GM21367 (cell line): Measurements from ENCODE around the gene UPP2.

Experiments used
- ATAC-seq: cut with Tn5 transposase; IDR thresholded peaks from one replicate; pipeline ENCODE4 v1.9.1; 2021; ENCODE audit not compliant: unreplicated experiment

Gene UPP2

GRCh38 chr2:158101384-158101926, at the start of gene UPP2:
Gene UPP2 (plus strand): TSS chr2:158101876. CDS start chr2:158102064, 188 bp downstream.
- ATAC-seq, result peak; percentile 52

- ATAC-seq, result no peak
These were observed 48.9 kb upstream of the UPP2 start for GRCh38 chr2:158052761-158053160.

GRCh38 chr2:158056875-158057274, 44.8 kb upstream of the UPP2 start:
- ATAC-seq, result no peak

GRCh38 chr2:158060160-158060834, 41.4 kb upstream of the UPP2 start:
- no peak for ATAC-seq

- ATAC-seq, result no peak
These were observed 40.7 kb upstream of the UPP2 start for GRCh38 chr2:158060835-158061435.

GRCh38 chr2:158061763-158062162, 39.9 kb upstream of the UPP2 start:
- no peak for ATAC-seq

- ATAC-seq, result no peak
These were observed 35.5 kb upstream of the UPP2 start for GRCh38 chr2:158066046-158066713.

- no peak for ATAC-seq
These were observed 30.7 kb upstream of the UPP2 start for GRCh38 chr2:158071018-158071417.

- no peak for ATAC-seq
These were observed 29.3 kb upstream of the UPP2 start for GRCh38 chr2:158072361-158072760.

GRCh38 chr2:158079672-158080071, 22.0 kb upstream of the UPP2 start:
- no peak for ATAC-seq

- ATAC-seq, result no peak
These were observed 13.6 kb upstream of the UPP2 start for GRCh38 chr2:158088093-158088492.

- no peak for ATAC-seq
These were observed 12.4 kb upstream of the UPP2 start for GRCh38 chr2:158089322-158089721.

- ATAC-seq, result no peak
These were observed 10.0 kb upstream of the UPP2 start for GRCh38 chr2:158091647-158092046.

GRCh38 chr2:158094487-158095092, 7.1 kb upstream of the UPP2 start:
- ATAC-seq, result no peak

- no peak for ATAC-seq
These were observed 6.4 kb upstream of the UPP2 start for GRCh38 chr2:158095269-158095668.

- no peak for ATAC-seq
These were observed 5.8 kb upstream of the UPP2 start for GRCh38 chr2:158095912-158096311.

GRCh38 chr2:158097481-158097880, 4.2 kb upstream of the UPP2 start:
- no peak for ATAC-seq

GRCh38 chr2:158098178-158098577, 3.5 kb upstream of the UPP2 start:
- no peak for ATAC-seq

- ATAC-seq, result no peak
These were observed 2.0 kb upstream of the UPP2 start for GRCh38 chr2:158099716-158100115.

GRCh38 chr2:158100411-158100810, 1.3 kb upstream of the UPP2 start:
- no peak for ATAC-seq

- no peak for ATAC-seq
These were observed 770 bp downstream of the UPP2 start for GRCh38 chr2:158102446-158102845.
